ENCODE results near the gene CYBRD1. TPM values are rescaled to one million over a fixed set of nuclear protein-coding genes. Genes with fewer than 3 reads are reported as not detected.

The CYBRD1 gene
- total and polyA plus RNA-seq, 10 of the 15 experiments (the other 5 are each of a cell fraction or from before 2014, with no cell fraction given): 10.8 to 51.9 (median 29.6) TPM

- TF ChIP-seq ZNF592 (IDR thresholded peaks at IDR 0.05) (no peak), ZNF622 (IDR thresholded peaks at IDR 0.05) (no peak), EED (IDR thresholded peaks at IDR 0.05; ENCODE audit: low read depth) (peak; percentile 81), RAD21 (IDR thresholded peaks at IDR 0.05; ENCODE audit: insufficient read depth, low read depth, low read length) (no peak), NFIC (IDR thresholded peaks at IDR 0.05; ENCODE audit: low read depth, low read length) (peak; percentile 58; the same call in 1 of the 2 replicates), IRF4 (IDR thresholded peaks at IDR 0.05; ENCODE audit: low read depth, low read length) (peak; percentile 66; the same call in 1 of the 2 replicates), REST (IDR thresholded peaks at IDR 0.05; ENCODE audit: low read depth, low read length) (no peak), BHLHE40 (IDR thresholded peaks at IDR 0.05; ENCODE audit: borderline replicate concordance in 1 of 2, low read depth in 2 of 2, low read length in 1 of 2) (peak; percentile 36 to 39; a peak in 1 of 4 replicates), MAX (IDR thresholded peaks at IDR 0.05; ENCODE audit: low read depth, low read length) (no peak), SIN3A (IDR thresholded peaks at IDR 0.05; ENCODE audit: low read depth, low read length) (no peak), RBBP5 (conservative IDR thresholded peaks at IDR 0.05) (no peak), YBX1 (IDR thresholded peaks at IDR 0.05) (no peak), DPF2 (IDR thresholded peaks at IDR 0.05) (0 out of 2 replicates have a peak, but pooled peaks have one; percentile 43), RUNX3 (IDR thresholded peaks at IDR 0.05; ENCODE audit: low read length) (peak; percentile 36; the same call in 1 of the 2 replicates), JUND (IDR thresholded peaks at IDR 0.05; ENCODE audit: low read depth, low read length) (no peak)
- TF ChIP-seq, protein P1, sequence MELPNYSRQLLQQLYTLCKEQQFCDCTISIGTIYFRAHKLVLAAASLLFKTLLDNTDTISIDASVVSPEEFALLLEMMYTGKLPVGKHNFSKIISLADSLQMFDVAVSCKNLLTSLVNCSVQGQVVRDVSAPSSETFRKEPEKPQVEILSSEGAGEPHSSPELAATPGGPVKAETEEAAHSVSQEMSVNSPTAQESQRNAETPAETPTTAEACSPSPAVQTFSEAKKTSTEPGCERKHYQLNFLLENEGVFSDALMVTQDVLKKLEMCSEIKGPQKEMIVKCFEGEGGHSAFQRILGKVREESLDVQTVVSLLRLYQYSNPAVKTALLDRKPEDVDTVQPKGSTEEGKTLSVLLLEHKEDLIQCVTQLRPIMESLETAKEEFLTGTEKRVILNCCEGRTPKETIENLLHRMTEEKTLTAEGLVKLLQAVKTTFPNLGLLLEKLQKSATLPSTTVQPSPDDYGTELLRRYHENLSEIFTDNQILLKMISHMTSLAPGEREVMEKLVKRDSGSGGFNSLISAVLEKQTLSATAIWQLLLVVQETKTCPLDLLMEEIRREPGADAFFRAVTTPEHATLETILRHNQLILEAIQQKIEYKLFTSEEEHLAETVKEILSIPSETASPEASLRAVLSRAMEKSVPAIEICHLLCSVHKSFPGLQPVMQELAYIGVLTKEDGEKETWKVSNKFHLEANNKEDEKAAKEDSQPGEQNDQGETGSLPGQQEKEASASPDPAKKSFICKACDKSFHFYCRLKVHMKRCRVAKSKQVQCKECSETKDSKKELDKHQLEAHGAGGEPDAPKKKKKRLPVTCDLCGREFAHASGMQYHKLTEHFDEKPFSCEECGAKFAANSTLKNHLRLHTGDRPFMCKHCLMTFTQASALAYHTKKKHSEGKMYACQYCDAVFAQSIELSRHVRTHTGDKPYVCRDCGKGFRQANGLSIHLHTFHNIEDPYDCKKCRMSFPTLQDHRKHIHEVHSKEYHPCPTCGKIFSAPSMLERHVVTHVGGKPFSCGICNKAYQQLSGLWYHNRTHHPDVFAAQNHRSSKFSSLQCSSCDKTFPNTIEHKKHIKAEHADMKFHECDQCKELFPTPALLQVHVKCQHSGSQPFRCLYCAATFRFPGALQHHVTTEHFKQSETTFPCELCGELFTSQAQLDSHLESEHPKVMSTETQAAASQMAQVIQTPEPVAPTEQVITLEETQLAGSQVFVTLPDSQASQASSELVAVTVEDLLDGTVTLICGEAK (IDR thresholded peaks at IDR 0.05; ENCODE audit: borderline replicate concordance): no peak
Observed at GRCh38 chr2:171509945-171510731, 12.1 kb upstream of the CYBRD1 start (continued).
